Measurements from ENCODE around the gene GNG13. TPM values are rescaled to one million over a fixed set of nuclear protein-coding genes. Genes with fewer than 3 reads are reported as not detected.

The GNG13 gene
- total and polyA plus RNA-seq, 2 of the 4 experiments (the other 2 are of a cell fraction): not detected

- no peak for TF ChIP-seq FOS (IDR thresholded peaks at IDR 0.05; ENCODE audit: low read depth, low read length)
These were observed 12.0 kb downstream of the GNG13 start, which contains the start of gene CHTF18 (continued) for GRCh38 chr16:788399-789126.

DNA sequence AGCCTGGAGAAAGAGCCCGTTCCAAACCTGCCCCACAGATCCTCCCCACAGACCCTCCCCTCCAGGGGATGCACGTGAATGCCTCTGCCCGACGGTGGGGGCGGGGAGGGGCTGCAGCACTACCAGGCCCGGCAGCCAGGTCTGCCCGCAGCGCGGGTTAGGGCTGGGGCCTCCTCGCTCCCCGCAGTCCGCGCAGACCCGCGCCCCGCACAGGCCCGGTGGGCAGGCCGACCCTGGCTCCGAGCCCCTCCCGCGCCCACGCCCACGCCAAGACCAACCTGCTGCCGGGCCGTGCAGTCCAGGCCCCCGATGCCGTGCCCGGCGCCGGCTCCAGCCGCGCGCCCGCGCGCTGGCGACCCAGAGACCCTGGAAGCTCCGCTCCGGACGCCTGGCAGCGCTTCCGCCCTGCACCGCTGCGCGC is 12.5 kb downstream of the GNG13 start, which contains the start of gene RPUSD1:
TSS of gene RPUSD1 (minus strand) at position 404 of the 421 bp plus-strand sequence. CDS start 644 bp downstream, outside the sequence.
- Histone ChIP-seq H2BK15ac (ENCODE audit: low read depth, low read length) (no peak within 1 kb of the TSS), H3K14ac (replicated peaks; ENCODE audit: low read depth, low read length) (peak within 1 kb of the TSS; percentile 45), H4K20me1 (ENCODE audit: insufficient read depth, low read length) (peaks cover 25% of the 10 kb centered on the region), H3K18ac (ENCODE audit: low read depth, low read length) (no peak within 1 kb of the TSS), H3K4me3 (ENCODE audit: insufficient read depth, low read depth, low read length) (peak within 1 kb of the TSS; percentile 99), H3K4me2 (ENCODE audit: low read depth, low read length) (peak within 1 kb of the TSS; percentile 97), H3K79me1 (ENCODE audit: low read depth in 1 of 2, low read length in 2 of 2) (peaks cover 4 to 35% of the 10 kb centered on the region in 2 experiments; a peak in 2 of 4 replicates), H2BK20ac (ENCODE audit: low read depth, low read length) (no peak within 1 kb of the TSS), H2AK9ac (replicated peaks; ENCODE audit: low read depth, low read length, poor library complexity) (peak within 1 kb of the TSS; percentile 99), H2BK5ac (ENCODE audit: low read depth, low read length, poor library complexity, severe bottlenecking) (peak within 1 kb of the TSS; percentile 72), H2AK5ac (ENCODE audit: low read depth, low read length) (peak within 1 kb of the TSS; percentile 13), H3K56ac (ENCODE audit: extremely low read depth, insufficient read depth, low read length) (0 out of 2 replicates have a peak within 1 kb of the TSS, but pooled peaks have one; percentile 41), H3K23ac (ENCODE audit: low read depth, low read length) (no peak within 1 kb of the TSS), H3K9me1 (ENCODE audit: insufficient read depth, low read length) (no peaks in the 10 kb centered on the region), H3K27me3 (ENCODE audit: control insufficient read depth, insufficient read depth, low read length) (no peaks in the 10 kb centered on the region), H2AFZ (replicated peaks; ENCODE audit: low read length, poor library complexity) (peak within 1 kb of the TSS; percentile 93), H4K91ac (ENCODE audit: insufficient read depth, low read depth, low read length) (no peak within 1 kb of the TSS), H3K27ac (ENCODE audit: insufficient read depth, low read length) (peak within 1 kb of the TSS; percentile 67), H4K5ac (ENCODE audit: low read depth, low read length) (peak within 1 kb of the TSS; percentile 4; the same call in 1 of the 2 replicates), H3K4me1 (ENCODE audit: control insufficient read depth, insufficient read depth, low read length) (peaks cover 15% of the 10 kb centered on the region; the same call in 1 of the 2 replicates), H3K9me3 (ENCODE audit: control insufficient read depth, insufficient read depth, low read length) (no peaks in the 10 kb centered on the region), H3K4ac (ENCODE audit: low read depth, low read length) (peak within 1 kb of the TSS; percentile 61), H2BK120ac (ENCODE audit: low read depth, low read length) (no peak within 1 kb of the TSS), H3K36me3 (ENCODE audit: control insufficient read depth, insufficient read depth, low read length) (peaks cover 17% of the 10 kb centered on the region), H4K8ac (ENCODE audit: low read depth in 2 of 2, low read length in 2 of 2) (peak within 1 kb of the TSS in 1 of 2 experiments; percentile 53; a peak in 1 of 4 replicates), H3K9ac (ENCODE audit: low read depth, low read length) (peak within 1 kb of the TSS; percentile 91)
- dilution Hi-C loops (cut with HindIII; ENCODE audit: low sequenced_read_pairs, unreplicated experiment) (no loop called here), in situ Hi-C loops (cut with MboI; ENCODE audit: low sequenced_read_pairs) (loop anchor here (5.0 kb wide), 1 partner anchor 76 kb away; no protein-coding TSS in a partner anchor), intact Hi-C loops (cut with micrococcal nuclease) (loop anchor here (2.0 to 5.0 kb wide), 3 partner anchors 46 to 75 kb away; partner anchors contain the start of genes CCDC78, CIAO3 and HAGHL)
- POLR2A ChIA-PET (ENCODE audit: unreplicated experiment): interaction anchor here (0.6 kb wide), 1 partner anchor 102 kb away, joined by 4 read pairs; no protein-coding TSS in a partner anchor
- TF ChIP-seq MAZ (IDR thresholded peaks at IDR 0.05; ENCODE audit: borderline replicate concordance, low read depth, low read length): 0 out of 2 replicates have a peak, but pooled peaks have one; percentile 3
- TF ChIP-seq RAD21 (IDR thresholded peaks at IDR 0.05; ENCODE audit: low read length): no peak
- DNase-seq: no peak
- BruUV-seq (replicated peaks): no TSS peak
- CTCF ChIA-PET: no interaction called here
- peak; percentile 37 for ATAC-seq (ENCODE audit: low read depth)
- 2% methylated on average over 14 of the region's 45 CpGs; no CpG with 5 or more reads in 1 of the 2 experiments for WGBS, 2 experiments (ENCODE audit: extremely low coverage in 2 of 2, insufficient read length in 1 of 2)

Measured in IMR-90 (cell line).